ENCODE data around the gene RALA.
"Not testable (repeated sequence)": the region's sequence is repeated elsewhere in the genome, so short reads cannot be mapped to it uniquely, and the experiment has no call there.

The RALA gene

GRCh38 chr7:39664585-39664984, 41.2 kb downstream of the RALA start:
- H3K27me3 ChIP-seq (replicated peaks in 2 of 5; ENCODE audit: control insufficient read depth in 4 of 5, insufficient read depth in 5 of 5, low read length in 4 of 5), result no peaks in the 10 kb centered on the region
- 94% methylated on average over 2 of the region's 3 CpGs for WGBS (ENCODE audit: insufficient coverage)
- H3K36me3 ChIP-seq (ENCODE audit: control insufficient read depth in 4 of 4, insufficient read depth in 4 of 4, low read length in 3 of 4), result peaks cover 0 to 34% (median 16%) of the 10 kb centered on the region in 4 experiments
- POLR2A ChIA-PET, result interaction anchor here (0.6 kb wide), 1 partner anchor 14 kb away, joined by 3 read pairs; no protein-coding TSS in a partner anchor
- H3K9me3 ChIP-seq (ENCODE audit: control extremely low read depth in 1 of 5, control insufficient read depth in 4 of 5, insufficient read depth in 2 of 5, low read depth in 1 of 5, low read length in 4 of 5), result peaks cover 5 to 36% (median 10%) of the 10 kb centered on the region in 5 experiments
- H3K27ac ChIP-seq (ENCODE audit: insufficient read depth in 1 of 2, low read depth in 1 of 2, low read length in 2 of 2, poor library complexity in 1 of 2, severe bottlenecking in 2 of 2), result no peak overlapping the region
- no peak for DNase-seq
- peaks cover 0 to 6% (median 3%) of the 10 kb centered on the region in 4 experiments for H3K4me1 ChIP-seq (ENCODE audit: control extremely low read depth in 1 of 4, control insufficient read depth in 4 of 4, insufficient read depth in 4 of 4, low read length in 3 of 4)
- H3K4me3 ChIP-seq (ENCODE audit: control insufficient read depth in 1 of 7, extremely low read depth in 1 of 7, insufficient read depth in 4 of 7, low read depth in 2 of 7, low read length in 6 of 7), result no peak overlapping the region
- CTCF ChIA-PET, result no interaction called here

GRCh38 chr7:39666562-39666961, 43.2 kb downstream of the RALA start:
- peaks cover 0 to 26% (median 12%) of the 10 kb centered on the region in 4 experiments for H3K36me3 ChIP-seq (ENCODE audit: control insufficient read depth in 4 of 4, insufficient read depth in 4 of 4, low read length in 3 of 4)
- H3K4me1 ChIP-seq (ENCODE audit: control extremely low read depth in 1 of 4, control insufficient read depth in 4 of 4, insufficient read depth in 4 of 4, low read length in 3 of 4), result peaks cover 0 to 6% (median 3%) of the 10 kb centered on the region in 4 experiments
- CTCF ChIA-PET, result interaction anchor here (1.3 to 1.4 kb wide), 2 partner anchors 15 to 86 kb away, joined by 3 to 4 read pairs; no protein-coding TSS in a partner anchor
- H3K27ac ChIP-seq (ENCODE audit: insufficient read depth in 1 of 2, low read depth in 1 of 2, low read length in 2 of 2, poor library complexity in 1 of 2, severe bottlenecking in 2 of 2), result no peak overlapping the region
- POLR2A ChIA-PET, result interaction anchor here (0.6 kb wide), 1 partner anchor 78 kb away, joined by 3 read pairs; no protein-coding TSS in a partner anchor
- peaks cover 2 to 25% (median 10%) of the 10 kb centered on the region in 5 experiments for H3K9me3 ChIP-seq (ENCODE audit: control extremely low read depth in 1 of 5, control insufficient read depth in 4 of 5, insufficient read depth in 2 of 5, low read depth in 1 of 5, low read length in 4 of 5)
- DNase-seq, result no peak
- no CpG with 5 or more reads among the region's 2 CpGs for WGBS (ENCODE audit: insufficient coverage)
- no peaks in the 10 kb centered on the region for H3K27me3 ChIP-seq (replicated peaks in 2 of 5; ENCODE audit: control insufficient read depth in 4 of 5, insufficient read depth in 5 of 5, low read length in 4 of 5)
- no peak overlapping the region for H3K4me3 ChIP-seq (ENCODE audit: control insufficient read depth in 1 of 7, extremely low read depth in 1 of 7, insufficient read depth in 4 of 7, low read depth in 2 of 7, low read length in 6 of 7)

GRCh38 chr7:39667341-39667923, 44.1 kb downstream of the RALA start:
- H3K9me3 ChIP-seq (ENCODE audit: control extremely low read depth in 1 of 5, control insufficient read depth in 4 of 5, insufficient read depth in 2 of 5, low read depth in 1 of 5, low read length in 4 of 5), result peaks cover 2 to 16% (median 4%) of the 10 kb centered on the region in 5 experiments
- H3K36me3 ChIP-seq (ENCODE audit: control insufficient read depth in 4 of 4, insufficient read depth in 4 of 4, low read length in 3 of 4), result peaks cover 0 to 17% (median 7%) of the 10 kb centered on the region in 4 experiments
- DNase-seq, result no peak
- peaks cover 0 to 6% (median 3%) of the 10 kb centered on the region in 4 experiments for H3K4me1 ChIP-seq (ENCODE audit: control extremely low read depth in 1 of 4, control insufficient read depth in 4 of 4, insufficient read depth in 4 of 4, low read length in 3 of 4)
- 83% methylated on average over 3 of the region's 3 CpGs for WGBS (ENCODE audit: insufficient coverage)
- CTCF ChIA-PET, result no interaction called here
- H3K27me3 ChIP-seq (replicated peaks in 2 of 5; ENCODE audit: control insufficient read depth in 4 of 5, insufficient read depth in 5 of 5, low read length in 4 of 5), result no peaks in the 10 kb centered on the region
- no peak overlapping the region for H3K4me3 ChIP-seq (ENCODE audit: control insufficient read depth in 1 of 7, extremely low read depth in 1 of 7, insufficient read depth in 4 of 7, low read depth in 2 of 7, low read length in 6 of 7)
- no peak overlapping the region for H3K27ac ChIP-seq (ENCODE audit: insufficient read depth in 1 of 2, low read depth in 1 of 2, low read length in 2 of 2, poor library complexity in 1 of 2, severe bottlenecking in 2 of 2)
- POLR2A ChIA-PET, result no interaction called here

- peaks cover 0 to 12% (median 5%) of the 10 kb centered on the region in 4 experiments for H3K36me3 ChIP-seq (ENCODE audit: control insufficient read depth in 4 of 4, insufficient read depth in 4 of 4, low read length in 3 of 4)
- POLR2A ChIA-PET; H3K27ac ChIP-seq (ENCODE audit: insufficient read depth in 1 of 2, low read depth in 1 of 2, low read length in 2 of 2, poor library complexity in 1 of 2, severe bottlenecking in 2 of 2); H3K9me3 ChIP-seq (ENCODE audit: control extremely low read depth in 1 of 5, control insufficient read depth in 4 of 5, insufficient read depth in 2 of 5, low read depth in 1 of 5, low read length in 4 of 5); H3K27me3 ChIP-seq (replicated peaks in 2 of 5; ENCODE audit: control insufficient read depth in 4 of 5, insufficient read depth in 5 of 5, low read length in 4 of 5); CTCF ChIA-PET; H3K4me3 ChIP-seq (ENCODE audit: control insufficient read depth in 1 of 7, extremely low read depth in 1 of 7, insufficient read depth in 4 of 7, low read depth in 2 of 7, low read length in 6 of 7); DNase-seq; H3K4me1 ChIP-seq (ENCODE audit: control extremely low read depth in 1 of 4, control insufficient read depth in 4 of 4, insufficient read depth in 4 of 4, low read length in 3 of 4): not testable (repeated sequence)
- WGBS (ENCODE audit: insufficient coverage), result no CpG with 5 or more reads among the region's 4 CpGs
These were observed 44.9 kb downstream of the RALA start for GRCh38 chr7:39668280-39668679.

GRCh38 chr7:39670052-39670451, 46.7 kb downstream of the RALA start:
- ChIA-PET CTCF (interaction anchor here (0.6 to 1.7 kb wide), 7 partner anchors 14 to 1874 kb away, joined by 3 to 4 read pairs (median 3); no protein-coding TSS in a partner anchor), POLR2A (no interaction called here)
- no peak for DNase-seq
- WGBS (ENCODE audit: insufficient coverage), result 100% methylated on average over 2 of the region's 2 CpGs
- Histone ChIP-seq H3K4me1 (ENCODE audit: control extremely low read depth in 1 of 4, control insufficient read depth in 4 of 4, insufficient read depth in 4 of 4, low read length in 3 of 4) (peaks cover 0 to 6% (median 3%) of the 10 kb centered on the region in 4 experiments), H3K36me3 (ENCODE audit: control insufficient read depth in 4 of 4, insufficient read depth in 4 of 4, low read length in 3 of 4) (peaks cover 0 to 2% (median under 1%) of the 10 kb centered on the region in 4 experiments), H3K27ac (ENCODE audit: insufficient read depth in 1 of 2, low read depth in 1 of 2, low read length in 2 of 2, poor library complexity in 1 of 2, severe bottlenecking in 2 of 2) (no peak overlapping the region), H3K9me3 (ENCODE audit: control extremely low read depth in 1 of 5, control insufficient read depth in 4 of 5, insufficient read depth in 2 of 5, low read depth in 1 of 5, low read length in 4 of 5) (no peaks in the 10 kb centered on the region), H3K4me3 (ENCODE audit: control insufficient read depth in 1 of 7, extremely low read depth in 1 of 7, insufficient read depth in 4 of 7, low read depth in 2 of 7, low read length in 6 of 7) (no peak overlapping the region), H3K27me3 (replicated peaks in 2 of 5; ENCODE audit: control insufficient read depth in 4 of 5, insufficient read depth in 5 of 5, low read length in 4 of 5) (no peaks in the 10 kb centered on the region)

- Histone ChIP-seq H3K4me1 (ENCODE audit: control extremely low read depth in 1 of 4, control insufficient read depth in 4 of 4, insufficient read depth in 4 of 4, low read length in 3 of 4) (peaks cover 0 to 6% (median 3%) of the 10 kb centered on the region in 4 experiments), H3K9me3 (ENCODE audit: control extremely low read depth in 1 of 5, control insufficient read depth in 4 of 5, insufficient read depth in 2 of 5, low read depth in 1 of 5, low read length in 4 of 5) (no peaks in the 10 kb centered on the region), H3K27me3 (replicated peaks in 2 of 5; ENCODE audit: control insufficient read depth in 4 of 5, insufficient read depth in 5 of 5, low read length in 4 of 5) (no peaks in the 10 kb centered on the region), H3K4me3 (ENCODE audit: control insufficient read depth in 1 of 7, extremely low read depth in 1 of 7, insufficient read depth in 4 of 7, low read depth in 2 of 7, low read length in 6 of 7) (no peak overlapping the region), H3K36me3 (ENCODE audit: control insufficient read depth in 4 of 4, insufficient read depth in 4 of 4, low read length in 3 of 4) (peaks cover 0 to 4% (median 1%) of the 10 kb centered on the region in 4 experiments), H3K27ac (ENCODE audit: insufficient read depth in 1 of 2, low read depth in 1 of 2, low read length in 2 of 2, poor library complexity in 1 of 2, severe bottlenecking in 2 of 2) (no peak overlapping the region)
- CTCF ChIA-PET, result interaction anchor here (0.8 to 1.5 kb wide), 3 partner anchors 10 to 74 kb away, joined by 3 to 4 read pairs (median 3); no protein-coding TSS in a partner anchor
- WGBS (ENCODE audit: insufficient coverage), result no CpG with 5 or more reads among the region's 1 CpG
- no peak for DNase-seq
- POLR2A ChIA-PET, result no interaction called here
These were observed 47.6 kb downstream of the RALA start for GRCh38 chr7:39670934-39671333.

- H3K4me1 ChIP-seq (ENCODE audit: control extremely low read depth in 1 of 4, control insufficient read depth in 4 of 4, insufficient read depth in 4 of 4, low read length in 3 of 4), result peaks cover 0 to 4% (median 2%) of the 10 kb centered on the region in 4 experiments
- ChIA-PET POLR2A (no interaction called here), CTCF (interaction anchor here (1.5 kb wide), 1 partner anchor 9 kb away, joined by 4 read pairs; no protein-coding TSS in a partner anchor)
- no peak for DNase-seq
- no peak overlapping the region for H3K27ac ChIP-seq (ENCODE audit: insufficient read depth in 1 of 2, low read depth in 1 of 2, low read length in 2 of 2, poor library complexity in 1 of 2, severe bottlenecking in 2 of 2)
- peaks cover 0 to 4% (median 3%) of the 10 kb centered on the region in 5 experiments for H3K9me3 ChIP-seq (ENCODE audit: control extremely low read depth in 1 of 5, control insufficient read depth in 4 of 5, insufficient read depth in 2 of 5, low read depth in 1 of 5, low read length in 4 of 5)
- H3K27me3 ChIP-seq (replicated peaks in 2 of 5; ENCODE audit: control insufficient read depth in 4 of 5, insufficient read depth in 5 of 5, low read length in 4 of 5), result no peaks in the 10 kb centered on the region
- H3K36me3 ChIP-seq (ENCODE audit: control insufficient read depth in 4 of 4, insufficient read depth in 4 of 4, low read length in 3 of 4), result peaks cover 0 to 5% (median 4%) of the 10 kb centered on the region in 4 experiments
- no peak overlapping the region for H3K4me3 ChIP-seq (ENCODE audit: control insufficient read depth in 1 of 7, extremely low read depth in 1 of 7, insufficient read depth in 4 of 7, low read depth in 2 of 7, low read length in 6 of 7)
These were observed 48.8 kb downstream of the RALA start for GRCh38 chr7:39672176-39672575.

All from common myeloid progenitor, CD34-positive (primary cell).